ENCODE data around the gene OPN4. TPM values are rescaled to one million over a fixed set of nuclear protein-coding genes. Genes with fewer than 3 reads are reported as not detected.

Gene OPN4
- not detected in 2 replicates for total RNA-seq

GRCh38 chr10:86654411-86655172 lies at the start of gene OPN4:
Gene OPN4, plus strand, starts transcription at chr10:86654547. Its CDS starts 237 bp downstream, at chr10:86654784.

DNA sequence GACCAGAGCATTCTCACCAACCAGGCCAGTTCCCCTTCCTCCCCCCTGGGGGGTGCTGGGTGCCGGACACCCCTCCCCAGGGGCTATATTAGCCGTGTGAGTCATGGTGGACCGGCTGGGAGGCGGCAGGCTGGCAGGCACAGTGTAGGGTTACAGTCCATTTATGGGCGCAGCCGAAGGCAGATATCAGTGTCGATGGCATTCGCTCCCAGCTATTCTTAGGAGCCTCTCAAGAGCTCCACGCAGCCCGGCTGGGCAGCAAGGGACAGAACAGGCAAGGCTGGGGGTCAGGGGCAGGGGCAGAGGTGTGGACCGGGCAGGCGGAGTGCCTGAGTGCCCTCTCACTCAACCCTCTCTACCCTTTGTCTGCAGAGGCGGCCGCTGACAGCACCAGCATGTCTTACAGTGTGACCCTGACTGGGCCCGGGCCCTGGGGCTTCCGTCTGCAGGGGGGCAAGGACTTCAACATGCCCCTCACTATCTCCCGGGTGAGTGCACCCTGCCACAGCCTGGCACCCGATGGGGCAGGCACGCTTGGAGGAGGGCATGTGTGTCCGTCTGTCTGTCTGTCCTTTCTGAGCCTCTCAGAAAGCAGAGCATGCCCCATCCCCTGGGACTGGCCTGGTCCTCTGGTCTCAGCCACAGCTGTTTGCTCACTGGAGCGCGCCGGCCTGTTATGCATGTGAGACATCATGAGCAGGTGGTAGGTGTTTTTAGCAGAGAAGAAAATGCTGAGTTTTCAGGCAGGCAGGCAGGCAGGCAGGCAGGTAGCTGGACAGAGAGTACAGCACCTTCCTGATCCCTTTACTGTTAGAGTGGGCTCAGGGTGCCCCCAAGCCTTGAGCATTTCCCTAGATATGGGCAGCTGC lies 14.2 kb downstream of the OPN4 start, which contains the start of gene LDB3:
Gene LDB3 (plus strand): TSS at position 215 of the 869 bp plus-strand sequence. CDS start 181 bp downstream, at position 396.

Other genes starting within 250 kb of the OPN4 start
- 42.2 and 48.5 TPM in 2 replicates for gene WAPL, start 132.8 kb upstream of the OPN4 start, total RNA-seq
- gene LDB3, start 14.0 kb downstream of the OPN4 start, total RNA-seq: under 0.01 TPM in 2 replicates
- 48.9 and 63.4 TPM in 2 replicates for gene BMPR1A, start 102.1 kb downstream of the OPN4 start, total RNA-seq